Measurements from ENCODE around the gene MYO6. TPM values are rescaled to one million over a fixed set of nuclear protein-coding genes. Genes with fewer than 3 reads are reported as not detected.
A peak's percentile ranks its signal among the peaks of the same experiment; 100 is the strongest.
"Not testable (repeated sequence)": the region's sequence is repeated elsewhere in the genome, so short reads cannot be mapped to it uniquely, and the experiment has no call there.

MYO6 gene
- polyA plus RNA-seq (2012; ENCODE audit: missing spikeins), result 5.5 TPM

GRCh38 chr6:75748743-75749538 lies at the start of gene MYO6:
Gene MYO6, plus strand, starts transcription at chr6:75749239. Its CDS starts 68,309 bp downstream, at chr6:75817548.
- no peak for TF ChIP-seq TAF1 (IDR thresholded peaks at IDR 0.05; ENCODE audit: borderline replicate concordance, low read depth, low read length)
- TF ChIP-seq POLR2A (IDR thresholded peaks at IDR 0.05; ENCODE audit: low read depth, low read length), result peak; percentile 78
- TF ChIP-seq POLR2AphosphoS5 (IDR thresholded peaks at IDR 0.05; ENCODE audit: low read depth, low read length), result 0 out of 2 replicates have a peak, but pooled peaks have one; percentile 40
- DNase-seq (ENCODE audit: insufficient read length) (peak; percentile 42), FAIRE-seq (peak; percentile 27)

GRCh38 chr6:75708334-75708733 lies 40.7 kb upstream of the MYO6 start:
- not testable (repeated sequence) for DNase-seq (ENCODE audit: insufficient read length); FAIRE-seq

- DNase-seq (ENCODE audit: insufficient read length), result no peak
- peak; percentile 36 for FAIRE-seq
- TF ChIP-seq POLR2A (IDR thresholded peaks at IDR 0.05; ENCODE audit: low read depth, low read length), result no peak
These were observed 37.9 kb upstream of the MYO6 start for GRCh38 chr6:75711173-75711572.

GRCh38 chr6:75719133-75719532 lies 29.9 kb upstream of the MYO6 start:
- TF ChIP-seq POLR2A (IDR thresholded peaks at IDR 0.05; ENCODE audit: low read depth, low read length) (no peak), POLR2AphosphoS5 (IDR thresholded peaks at IDR 0.05; ENCODE audit: low read depth, low read length) (no peak), TAF1 (IDR thresholded peaks at IDR 0.05; ENCODE audit: borderline replicate concordance, low read depth, low read length) (no peak)

GRCh38 chr6:75723382-75723781 lies 25.7 kb upstream of the MYO6 start:
- FAIRE-seq, result no peak
- TF ChIP-seq POLR2AphosphoS5 (IDR thresholded peaks at IDR 0.05; ENCODE audit: low read depth, low read length) (no peak), POLR2A (IDR thresholded peaks at IDR 0.05; ENCODE audit: low read depth, low read length) (no peak)
- DNase-seq (ENCODE audit: insufficient read length), result no peak

More at GRCh38 chr6:75719133-75719532, 29.9 kb upstream of the MYO6 start:
- no peak for DNase-seq (ENCODE audit: insufficient read length)
- FAIRE-seq, result no peak

GRCh38 chr6:75727206-75727605 lies 21.8 kb upstream of the MYO6 start:
- DNase-seq (ENCODE audit: insufficient read length), result no peak
- no peak for TF ChIP-seq POLR2AphosphoS5 (IDR thresholded peaks at IDR 0.05; ENCODE audit: low read depth, low read length)
- TF ChIP-seq POLR2A (IDR thresholded peaks at IDR 0.05; ENCODE audit: low read depth, low read length), result no peak
- no peak for TF ChIP-seq TAF1 (IDR thresholded peaks at IDR 0.05; ENCODE audit: borderline replicate concordance, low read depth, low read length)
- no peak for FAIRE-seq

GRCh38 chr6:75731029-75731428 lies 18.0 kb upstream of the MYO6 start:
- FAIRE-seq; DNase-seq (ENCODE audit: insufficient read length): not testable (repeated sequence)

GRCh38 chr6:75735491-75736186 lies 13.4 kb upstream of the MYO6 start:
- TF ChIP-seq POLR2A (IDR thresholded peaks at IDR 0.05; ENCODE audit: low read depth, low read length), result no peak
- no peak for TF ChIP-seq POLR2AphosphoS5 (IDR thresholded peaks at IDR 0.05; ENCODE audit: low read depth, low read length)
- TF ChIP-seq TAF1 (IDR thresholded peaks at IDR 0.05; ENCODE audit: borderline replicate concordance, low read depth, low read length), result no peak
- DNase-seq (ENCODE audit: insufficient read length), result no peak
- no peak for FAIRE-seq

GRCh38 chr6:75743971-75744370 lies 5.1 kb upstream of the MYO6 start:
- TF ChIP-seq POLR2A (IDR thresholded peaks at IDR 0.05; ENCODE audit: low read depth, low read length), result no peak
- no peak for TF ChIP-seq POLR2AphosphoS5 (IDR thresholded peaks at IDR 0.05; ENCODE audit: low read depth, low read length)
- no peak for TF ChIP-seq TAF1 (IDR thresholded peaks at IDR 0.05; ENCODE audit: borderline replicate concordance, low read depth, low read length)
- FAIRE-seq, result no peak
- DNase-seq (ENCODE audit: insufficient read length), result no peak

- DNase-seq (ENCODE audit: insufficient read length) (no peak), FAIRE-seq (no peak)
- no peak for TF ChIP-seq POLR2A (IDR thresholded peaks at IDR 0.05; ENCODE audit: low read depth, low read length)
- no peak for TF ChIP-seq POLR2AphosphoS5 (IDR thresholded peaks at IDR 0.05; ENCODE audit: low read depth, low read length)
- TF ChIP-seq TAF1 (IDR thresholded peaks at IDR 0.05; ENCODE audit: borderline replicate concordance, low read depth, low read length), result no peak
These were observed 3.6 kb upstream of the MYO6 start for GRCh38 chr6:75745404-75745803.

- TF ChIP-seq POLR2A (IDR thresholded peaks at IDR 0.05; ENCODE audit: low read depth, low read length), result no peak
- TF ChIP-seq POLR2AphosphoS5 (IDR thresholded peaks at IDR 0.05; ENCODE audit: low read depth, low read length), result no peak
- TF ChIP-seq TAF1 (IDR thresholded peaks at IDR 0.05; ENCODE audit: borderline replicate concordance, low read depth, low read length), result no peak
- FAIRE-seq (no peak), DNase-seq (ENCODE audit: insufficient read length) (no peak)
These were observed 2.8 kb upstream of the MYO6 start for GRCh38 chr6:75746221-75746620.

GRCh38 chr6:75747152-75747992 lies 1.7 kb upstream of the MYO6 start:
- FAIRE-seq (no peak), DNase-seq (ENCODE audit: insufficient read length) (no peak)
- TF ChIP-seq POLR2AphosphoS5 (IDR thresholded peaks at IDR 0.05; ENCODE audit: low read depth, low read length), result no peak
- TF ChIP-seq TAF1 (IDR thresholded peaks at IDR 0.05; ENCODE audit: borderline replicate concordance, low read depth, low read length), result no peak
- TF ChIP-seq POLR2A (IDR thresholded peaks at IDR 0.05; ENCODE audit: low read depth, low read length), result no peak

All from GM12892 (cell line).